Right cardiac atrium (tissue), 5 donors: ENCODE results near the gene SQOR. TPM values are rescaled to one million over a fixed set of nuclear protein-coding genes. Genes with fewer than 3 reads are reported as not detected.

ENCODE experiments used
- ATAC-seq, 2 donors: fragments of 200-7000 bp; cut with Tn5 transposase; one replicate each; pipeline versions ENCODE4 v1.8.0 to v1.9.1; 2020; ENCODE audit warnings: moderate library complexity in 2 of 2, mild to moderate bottlenecking in 1 of 2
- DNase-seq, 3 donors: peaks; one replicate each; pipeline ENCODE4 v3.0.0-alpha.2; 2020
- H3K27ac ChIP-seq: one replicate; pipeline ENCODE4 v1.5.1; 2013; ENCODE audit warnings: mild to moderate bottlenecking, low read length, control low read depth, moderate library complexity
- H3K27me3 ChIP-seq: one replicate; pipeline ENCODE4 v1.6.1; 2013; ENCODE audit not compliant: control insufficient read depth, insufficient read depth
- H3K4me1 ChIP-seq: one replicate; pipeline ENCODE4 v1.6.1; 2013; ENCODE audit warnings: low read length; ENCODE audit not compliant: control insufficient read depth, insufficient read depth
- H3K4me3 ChIP-seq: one replicate; pipeline ENCODE4 v1.5.1; 2013; ENCODE audit warnings: low read length, control low read depth
- H3K9me3 ChIP-seq: one replicate; pipeline ENCODE4 v1.6.1; 2013; ENCODE audit warnings: low read length; ENCODE audit not compliant: control insufficient read depth
- WGBS: extraction: QIAGEN DNeasy Blood & Tissue Kit; methylation state at CpG from one replicate; pipeline ENCODE4 v1.1.7; 2013; 5-methylcytosine and 5-hydroxymethylcytosine counted together
- intact Hi-C, 4 donors: fragments of 100-400 bp; cut with DNase I; formaldehyde crosslinking; loops; one replicate each; pipeline versions ENCODE4 v1.11.0 to v1.14.0; 2022 to 2023
- long read RNA-seq, 4 donors: library from polyadenylated mRNA; unstranded; transcript quantifications; one replicate each; pipeline ENCODE4 v2.0.0, GENCODE V29; 2020 to 2021
- polyA plus RNA-seq: library from polyadenylated mRNA; stranded (reverse); fragments of 200-250 nt; gene quantifications from one replicate; pipeline ENCODE4 v1.2.3, GENCODE V29; 2013
- total RNA-seq, 4 donors: library from RNA; stranded (reverse); fragmentation: NEBNext Ultra II Directional; extraction: Animal tissue kit (Norgen Biotek cat#: 25700); gene quantifications; one replicate each; pipeline ENCODE4 v1.2.1, GENCODE V29; 2021
- donor health status: healthy with polysubstance abuse.
- donor health status: DM: no; HTN: yes; CAD: no.
- donor health status: DM: no; HTN: no; CAD: no.
- donor health status: DM: no; HTN: yes; CAD: no; lungs with severe emphysema.
- donor health status: DM: yes; HTN: yes; CAD: no.

Gene SQOR
- total RNA-seq, result 10 to 100 TPM; 18.2 to 23.6 (median 20.5) TPM
- polyA plus RNA-seq, result 16.0 TPM
- long read RNA-seq, donor 1, transcript SQOR-201 (10 exons, 2,003 nt), result major isoform, 39 of 47 reads
- long read RNA-seq, donor 1, partial matches to known transcripts, result 1 of 47 reads
- long read RNA-seq, donor 1, other reads (novel, unspliced or antisense), result 7 of 47 reads
- long read RNA-seq, donor 2, transcript SQOR-201 (10 exons, 2,003 nt), result major isoform, 10 of 19 reads
- long read RNA-seq, donor 2, partial matches to known transcripts, result 2 of 19 reads
- long read RNA-seq, donor 2, other reads (novel, unspliced or antisense), result 7 of 19 reads
- long read RNA-seq, donor 3, transcript SQOR-201 (10 exons, 2,003 nt), result major isoform, 86 of 121 reads
- long read RNA-seq, donor 3, partial matches to known transcripts, result 5 of 121 reads
- long read RNA-seq, donor 3, other reads (novel, unspliced or antisense), result 29 of 121 reads
- long read RNA-seq, donor 4, transcript SQOR-201 (10 exons, 2,003 nt), result major isoform, 12 of 19 reads
- long read RNA-seq, donor 4, partial matches to known transcripts, result 2 of 19 reads
- long read RNA-seq, donor 4, other reads (novel, unspliced or antisense), result 5 of 19 reads

GRCh38 chr15:45634432-45635190 lies at the start of gene SQOR:
SQOR (plus strand) TSS chr15:45635029; CDS start chr15:45658924, 23,895 bp downstream.
- WGBS, result 3% methylated on average over 53 of the region's 53 CpGs
- DNase-seq (peak; percentile 91 to 96 (median 95)), ATAC-seq (peak; percentile 94 to 95)
- Histone ChIP-seq H3K9me3 (no peaks in the 10 kb centered on the region), H3K4me3 (peak within 1 kb of the TSS; percentile 68), H3K27me3 (no peaks in the 10 kb centered on the region), H3K27ac (peak within 1 kb of the TSS; percentile 85), H3K4me1 (peaks cover 7% of the 10 kb centered on the region)
- intact Hi-C loops, result no loop called here

GRCh38 chr15:45585069-45585791 lies 49.6 kb upstream of the SQOR start:
- ATAC-seq, result no peak
- no peaks in the 10 kb centered on the region for H3K27me3 ChIP-seq
- H3K4me1 ChIP-seq, result peaks cover 4% of the 10 kb centered on the region
- no peaks in the 10 kb centered on the region for H3K9me3 ChIP-seq
- no peak for DNase-seq
- WGBS, result 66% methylated on average over 7 of the region's 7 CpGs
- intact Hi-C loops, result loop anchor here in 2 of 4 donors (5.0 to 10.0 kb wide), 2 partner anchors 60 to 63 kb away; partner anchors contain the start of gene SLC30A4 (in 2 of the 2)
- no peak overlapping the region for H3K27ac ChIP-seq
- no peak overlapping the region for H3K4me3 ChIP-seq

GRCh38 chr15:45586125-45586524 lies 48.7 kb upstream of the SQOR start:
- intact Hi-C loops, result loop anchor here in 2 of 4 donors (5.0 to 10.0 kb wide), 2 partner anchors 61 to 64 kb away; partner anchors contain the start of gene SLC30A4 (in 2 of the 2)
- Histone ChIP-seq H3K9me3 (no peaks in the 10 kb centered on the region), H3K27ac (no peak overlapping the region), H3K4me1 (peaks cover 4% of the 10 kb centered on the region), H3K4me3 (peak overlapping the region; percentile 77), H3K27me3 (no peaks in the 10 kb centered on the region)
- ATAC-seq (no peak), DNase-seq (no peak)
- WGBS, result 74% methylated on average over 3 of the region's 3 CpGs

- H3K9me3 ChIP-seq, result no peaks in the 10 kb centered on the region
- no peaks in the 10 kb centered on the region for H3K27me3 ChIP-seq
- H3K4me1 ChIP-seq, result peaks cover 4% of the 10 kb centered on the region
- DNase-seq, result no peak
- peak overlapping the region; percentile 77 for H3K4me3 ChIP-seq
- no peak for ATAC-seq
- intact Hi-C loops, result loop anchor here in 2 of 4 donors (5.0 to 10.0 kb wide), 2 partner anchors 62 to 64 kb away; partner anchors contain the start of gene SLC30A4 (in 2 of the 2)
- peak overlapping the region; percentile 94 for H3K27ac ChIP-seq
- under 1% methylated on average over 14 of the region's 14 CpGs for WGBS
Measured at GRCh38 chr15:45586601-45587094, 48.2 kb upstream of the SQOR start.

GRCh38 chr15:45587095-45587862 lies 47.5 kb upstream of the SQOR start, which contains the start of gene BLOC1S6:
BLOC1S6 (plus strand) TSS chr15:45587379; CDS start chr15:45587444, 65 bp downstream.
- Histone ChIP-seq H3K27ac (peak within 1 kb of the TSS; percentile 94), H3K4me3 (peak within 1 kb of the TSS; percentile 77), H3K27me3 (no peaks in the 10 kb centered on the region), H3K4me1 (peaks cover 4% of the 10 kb centered on the region), H3K9me3 (no peaks in the 10 kb centered on the region)
- peak; percentile 94 to 96 for ATAC-seq
- under 1% methylated on average over 62 of the region's 62 CpGs for WGBS
- intact Hi-C loops, result loop anchor here in 2 of 4 donors (5.0 to 10.0 kb wide), 2 partner anchors 62 to 65 kb away; partner anchors contain the start of gene SLC30A4 (in 2 of the 2)
- DNase-seq, result peak; percentile 91 to 96 (median 95)

- intact Hi-C loops, result loop anchor here in 2 of 4 donors (5.0 to 10.0 kb wide), 2 partner anchors 63 to 66 kb away; partner anchors contain the start of gene SLC30A4 (in 2 of the 2)
- peak overlapping the region; percentile 77 for H3K4me3 ChIP-seq
- peak overlapping the region; percentile 94 for H3K27ac ChIP-seq
- WGBS, result 0% methylated on average over 4 of the region's 4 CpGs
- ATAC-seq (no peak), DNase-seq (no peak)
- no peaks in the 10 kb centered on the region for H3K27me3 ChIP-seq
- H3K4me1 ChIP-seq, result peaks cover 4% of the 10 kb centered on the region
- no peaks in the 10 kb centered on the region for H3K9me3 ChIP-seq
Measured at GRCh38 chr15:45587863-45588170, 47.0 kb upstream of the SQOR start.

- 19% methylated on average over 6 of the region's 6 CpGs for WGBS
- Histone ChIP-seq H3K4me1 (peaks cover 4% of the 10 kb centered on the region), H3K27me3 (no peaks in the 10 kb centered on the region), H3K27ac (peak overlapping the region; percentile 46), H3K4me3 (peak overlapping the region; percentile 77), H3K9me3 (no peaks in the 10 kb centered on the region)
- intact Hi-C loops, result loop anchor here in 2 of 4 donors (5.0 to 10.0 kb wide), 2 partner anchors 64 to 66 kb away; partner anchors contain the start of gene SLC30A4 (in 2 of the 2)
- ATAC-seq, result no peak
- DNase-seq, result no peak
Measured at GRCh38 chr15:45588219-45588875, 46.5 kb upstream of the SQOR start.

GRCh38 chr15:45589256-45589655 lies 45.6 kb upstream of the SQOR start:
- intact Hi-C loops, result loop anchor here in 2 of 4 donors (5.0 to 10.0 kb wide), 2 partner anchors 64 to 67 kb away; partner anchors contain the start of gene SLC30A4 (in 2 of the 2)
- no peak for DNase-seq
- Histone ChIP-seq H3K27me3 (no peaks in the 10 kb centered on the region), H3K9me3 (no peaks in the 10 kb centered on the region), H3K4me3 (no peak overlapping the region), H3K27ac (no peak overlapping the region), H3K4me1 (peaks cover 4% of the 10 kb centered on the region)
- 68% methylated on average over 5 of the region's 5 CpGs for WGBS
- ATAC-seq, result no peak

GRCh38 chr15:45594319-45594718 lies 40.5 kb upstream of the SQOR start:
- Histone ChIP-seq H3K27ac (no peak overlapping the region), H3K27me3 (no peaks in the 10 kb centered on the region), H3K4me1 (peaks cover 2% of the 10 kb centered on the region), H3K4me3 (no peak overlapping the region), H3K9me3 (no peaks in the 10 kb centered on the region)
- intact Hi-C loops, result no loop called here
- DNase-seq (no peak), ATAC-seq (no peak)
- 87% methylated on average over 2 of the region's 2 CpGs for WGBS
